Body of pancreas (tissue), 4 donors: ENCODE results near the gene PCDH9.

ENCODE experiments used
- POLR2A ChIP-seq, 3 donors: fragments of 450-650 bp; IDR thresholded peaks; one replicate each; pipeline ENCODE4 v1.6.1; 2016; ENCODE audit warnings: antibody characterized with exemption in 3 of 3, mild to moderate bottlenecking in 2 of 3
- TF ChIP-seq, protein P1 (sequence below), 7 experiments: fragments of 450-650 bp in 4 of 7; fragments of 200-600 bp in 3 of 7; sonication (generic) in 3 of 7; IDR thresholded peaks; one replicate each; pipeline ENCODE4 v1.5.1; 2016 to 2019; ENCODE audit warnings: antibody characterized with exemption in 7 of 7

DNA sequence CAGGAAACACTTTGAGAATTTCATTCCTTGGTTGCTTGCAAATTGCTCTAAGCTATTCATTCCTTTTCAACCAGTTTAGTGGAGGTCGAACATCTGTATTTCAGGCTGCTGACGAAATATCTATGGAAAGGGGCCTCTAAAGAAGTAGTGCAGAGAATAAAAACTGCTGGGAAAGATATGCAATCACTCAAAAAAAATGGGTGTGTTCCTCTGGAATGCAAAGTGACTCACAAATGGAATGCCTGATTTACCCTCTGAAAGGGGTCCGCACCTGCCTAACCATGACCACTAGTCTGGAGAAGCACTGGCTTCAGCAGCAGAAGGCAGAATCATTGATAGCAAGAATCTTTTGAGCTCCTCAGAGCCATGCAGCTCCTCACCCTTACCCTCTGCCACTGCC is 129.4 kb downstream of the PCDH9 start:
- TF ChIP-seq, protein P1, sequence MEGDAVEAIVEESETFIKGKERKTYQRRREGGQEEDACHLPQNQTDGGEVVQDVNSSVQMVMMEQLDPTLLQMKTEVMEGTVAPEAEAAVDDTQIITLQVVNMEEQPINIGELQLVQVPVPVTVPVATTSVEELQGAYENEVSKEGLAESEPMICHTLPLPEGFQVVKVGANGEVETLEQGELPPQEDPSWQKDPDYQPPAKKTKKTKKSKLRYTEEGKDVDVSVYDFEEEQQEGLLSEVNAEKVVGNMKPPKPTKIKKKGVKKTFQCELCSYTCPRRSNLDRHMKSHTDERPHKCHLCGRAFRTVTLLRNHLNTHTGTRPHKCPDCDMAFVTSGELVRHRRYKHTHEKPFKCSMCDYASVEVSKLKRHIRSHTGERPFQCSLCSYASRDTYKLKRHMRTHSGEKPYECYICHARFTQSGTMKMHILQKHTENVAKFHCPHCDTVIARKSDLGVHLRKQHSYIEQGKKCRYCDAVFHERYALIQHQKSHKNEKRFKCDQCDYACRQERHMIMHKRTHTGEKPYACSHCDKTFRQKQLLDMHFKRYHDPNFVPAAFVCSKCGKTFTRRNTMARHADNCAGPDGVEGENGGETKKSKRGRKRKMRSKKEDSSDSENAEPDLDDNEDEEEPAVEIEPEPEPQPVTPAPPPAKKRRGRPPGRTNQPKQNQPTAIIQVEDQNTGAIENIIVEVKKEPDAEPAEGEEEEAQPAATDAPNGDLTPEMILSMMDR (IDR thresholded peaks at IDR 0.05), result no peak
- no peak for TF ChIP-seq POLR2A (IDR thresholded peaks at IDR 0.05)
